ENCODE measurements around the gene NHERF1. TPM values are rescaled to one million over a fixed set of nuclear protein-coding genes. Genes with fewer than 3 reads are reported as not detected.
A peak's percentile ranks its signal among the peaks of the same experiment; 100 is the strongest.

NHERF1 gene
- total and polyA plus RNA-seq, 2 of the 13 experiments (the other 11 are each of a cell fraction or from before 2014, with no cell fraction given): 169 to 269 TPM

DNA sequence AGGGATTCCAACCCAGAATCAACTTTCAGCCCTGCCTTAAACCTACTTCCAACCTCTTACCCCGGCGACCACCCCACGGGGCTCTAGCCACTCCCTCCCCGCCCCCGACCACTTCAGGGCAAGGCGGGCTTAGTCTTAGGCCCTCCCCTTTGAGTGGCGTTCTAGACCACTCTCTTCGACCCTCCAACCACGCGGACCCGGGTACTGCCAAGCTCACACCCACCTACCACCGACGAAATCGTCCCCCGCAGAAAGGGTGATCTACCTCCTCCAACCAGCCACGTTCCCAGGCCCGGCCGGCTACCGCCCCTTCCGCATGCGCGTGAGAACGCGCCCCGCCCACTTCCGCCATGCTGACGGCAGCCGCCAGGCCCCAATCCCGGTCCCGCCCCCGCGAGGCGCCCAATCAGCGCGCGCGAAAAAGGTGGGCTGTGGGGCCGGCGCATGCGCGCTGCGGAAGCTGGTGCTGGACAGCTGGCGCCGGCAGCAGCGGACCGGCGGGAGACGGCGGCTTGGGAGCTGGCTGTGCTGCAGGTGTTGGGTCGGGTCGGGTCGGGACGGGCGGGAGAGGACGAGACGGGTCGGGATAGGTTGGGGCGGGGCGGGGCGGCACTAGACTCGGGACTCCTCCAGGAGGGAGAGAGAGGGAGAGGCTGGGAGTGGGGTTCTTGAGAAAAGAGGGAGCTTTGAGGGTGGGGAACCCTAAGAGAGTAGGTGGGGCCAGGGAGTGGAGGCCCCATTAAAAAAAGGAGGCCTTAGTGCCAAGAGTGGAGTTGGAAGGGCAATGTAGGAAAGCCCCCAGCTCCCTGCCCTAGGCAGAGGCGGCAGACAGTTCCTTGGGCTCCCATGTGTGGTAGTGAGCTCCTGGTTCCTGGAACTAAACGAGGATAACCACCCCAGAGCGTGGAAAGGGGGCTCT, 27.9 kb downstream of the NHERF1 start, which contains the start of gene NAT9 (continued):
- no peak for TF ChIP-seq RNF219 (CRISPR knock-in tag; IDR thresholded peaks at IDR 0.05)
- peak; percentile 81 for TF ChIP-seq CBFB (CRISPR knock-in tag; IDR thresholded peaks at IDR 0.05)
- TF ChIP-seq SSRP1 (CRISPR knock-in tag; IDR thresholded peaks at IDR 0.05): no peak
- peak; percentile 87 for TF ChIP-seq ZNF883 (CRISPR knock-in tag; IDR thresholded peaks at IDR 0.05; ENCODE audit: not compliant biosample characterization)
- TF ChIP-seq REPIN1 (CRISPR knock-in tag; IDR thresholded peaks at IDR 0.05; ENCODE audit: borderline replicate concordance, low read depth): peak; percentile 89
- TF ChIP-seq MZF1 (CRISPR knock-in tag; IDR thresholded peaks at IDR 0.05; ENCODE audit: borderline replicate concordance): no peak
- no peak for TF ChIP-seq ATM (IDR thresholded peaks at IDR 0.05; ENCODE audit: borderline replicate concordance)
- no peak for TF ChIP-seq SETDB1 (CRISPR knock-in tag; IDR thresholded peaks at IDR 0.05; ENCODE audit: borderline replicate concordance)
- no peak for TF ChIP-seq ZFYVE20 (CRISPR knock-in tag; IDR thresholded peaks at IDR 0.05; ENCODE audit: borderline replicate concordance, low read depth)
- TF ChIP-seq NPAS2 (CRISPR knock-in tag; IDR thresholded peaks at IDR 0.05; ENCODE audit: borderline replicate concordance): no peak
- peak; percentile 85 for TF ChIP-seq ZC3H13 (CRISPR knock-in tag; IDR thresholded peaks at IDR 0.05)
- TF ChIP-seq EZH2 (conservative IDR thresholded peaks at IDR 0.05; ENCODE audit: low read depth, low read length): no peak
- no peak for TF ChIP-seq HMG20A (CRISPR knock-in tag; IDR thresholded peaks at IDR 0.05; ENCODE audit: borderline replicate concordance)
- peak; percentile 75 for TF ChIP-seq HNRNPLL (IDR thresholded peaks at IDR 0.05; ENCODE audit: low read depth, low read length, poor library complexity, severe bottlenecking)
- peak; percentile 90 for TF ChIP-seq NFYB (CRISPR knock-in tag; IDR thresholded peaks at IDR 0.05)
- TF ChIP-seq STAT6 (CRISPR knock-in tag; IDR thresholded peaks at IDR 0.05; ENCODE audit: borderline replicate concordance): no peak
- peak; percentile 81; the same call in 1 of the 2 replicates for TF ChIP-seq KMT2B (CRISPR knock-in tag; IDR thresholded peaks at IDR 0.05)
- TF ChIP-seq SIX1 (CRISPR knock-in tag; IDR thresholded peaks at IDR 0.05; ENCODE audit: borderline replicate concordance): no peak
- TF ChIP-seq SALL2 (CRISPR knock-in tag; IDR thresholded peaks at IDR 0.05): no peak; the same call in 1 of the 2 replicates
- no peak; the same call in 1 of the 2 replicates for TF ChIP-seq ZNF660 (CRISPR knock-in tag; IDR thresholded peaks at IDR 0.05; ENCODE audit: borderline replicate concordance, low read depth)
- TF ChIP-seq, protein P1, sequence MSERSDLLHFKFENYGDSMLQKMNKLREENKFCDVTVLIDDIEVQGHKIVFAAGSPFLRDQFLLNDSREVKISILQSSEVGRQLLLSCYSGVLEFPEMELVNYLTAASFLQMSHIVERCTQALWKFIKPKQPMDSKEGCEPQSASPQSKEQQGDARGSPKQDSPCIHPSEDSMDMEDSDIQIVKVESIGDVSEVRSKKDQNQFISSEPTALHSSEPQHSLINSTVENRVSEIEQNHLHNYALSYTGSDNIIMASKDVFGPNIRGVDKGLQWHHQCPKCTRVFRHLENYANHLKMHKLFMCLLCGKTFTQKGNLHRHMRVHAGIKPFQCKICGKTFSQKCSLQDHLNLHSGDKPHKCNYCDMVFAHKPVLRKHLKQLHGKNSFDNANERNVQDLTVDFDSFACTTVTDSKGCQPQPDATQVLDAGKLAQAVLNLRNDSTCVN (CRISPR knock-in tag; IDR thresholded peaks at IDR 0.05; ENCODE audit: borderline replicate concordance): peak; percentile 81; the same call in 1 of the 2 replicates
- TF ChIP-seq ZNF614 (CRISPR knock-in tag; IDR thresholded peaks at IDR 0.05; ENCODE audit: borderline replicate concordance): peak; percentile 73; the same call in 1 of the 2 replicates
